IPS-15b (cell line): Measurements from ENCODE around the gene ZNF654.

Experiments used
- H3K27me3 ChIP-seq: one replicate; pipeline ENCODE4 v1.6.1; 2013; ENCODE audit warnings: low read length; ENCODE audit not compliant: control insufficient read depth, insufficient read depth
- H3K36me3 ChIP-seq: one replicate; pipeline ENCODE4 v1.6.1; 2013; ENCODE audit warnings: low read length; ENCODE audit not compliant: control insufficient read depth, insufficient read depth
- H3K4me1 ChIP-seq: one replicate; pipeline ENCODE4 v1.6.1; 2013; ENCODE audit warnings: mild to moderate bottlenecking, low read length; ENCODE audit not compliant: control insufficient read depth, insufficient read depth
- H3K4me3 ChIP-seq: one replicate; pipeline ENCODE4 v1.5.1; 2013; ENCODE audit warnings: low read depth, low read length
- H3K9ac ChIP-seq: one replicate; pipeline ENCODE4 v1.6.1; 2013; ENCODE audit warnings: low read depth, mild to moderate bottlenecking, low read length
- H3K9me3 ChIP-seq: one replicate; pipeline ENCODE4 v1.6.1; 2013; ENCODE audit warnings: mild to moderate bottlenecking, low read length; ENCODE audit not compliant: control insufficient read depth, insufficient read depth

The ZNF654 gene

DNA sequence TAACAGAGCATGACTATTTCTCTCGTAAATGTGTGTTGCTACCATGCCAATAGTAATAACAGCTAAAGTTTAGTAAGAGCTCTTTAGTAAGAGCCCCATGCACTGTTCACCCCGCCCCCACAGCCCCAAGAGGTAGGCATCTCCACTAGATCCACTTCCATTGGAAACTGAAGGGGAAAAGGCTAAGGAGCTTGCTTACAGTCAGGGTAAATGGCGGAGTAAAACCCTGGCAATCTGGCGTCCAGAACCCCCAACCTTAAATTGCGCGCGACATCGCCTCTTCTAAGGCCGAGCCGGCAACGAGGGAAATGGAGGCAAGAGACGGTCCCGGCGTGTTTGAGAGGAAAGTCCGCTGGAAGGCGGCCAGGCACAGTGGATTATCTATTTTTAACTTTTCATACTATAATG lies 90.0 kb downstream of the ZNF654 start:
- no peaks in the 10 kb centered on the region for H3K27me3 ChIP-seq
- H3K9me3 ChIP-seq: no peaks in the 10 kb centered on the region
- H3K9ac ChIP-seq: peak overlapping the region; percentile 97
- H3K4me3 ChIP-seq: peak overlapping the region; percentile 97
- H3K36me3 ChIP-seq: no peaks in the 10 kb centered on the region
- H3K4me1 ChIP-seq: no peaks in the 10 kb centered on the region

DNA sequence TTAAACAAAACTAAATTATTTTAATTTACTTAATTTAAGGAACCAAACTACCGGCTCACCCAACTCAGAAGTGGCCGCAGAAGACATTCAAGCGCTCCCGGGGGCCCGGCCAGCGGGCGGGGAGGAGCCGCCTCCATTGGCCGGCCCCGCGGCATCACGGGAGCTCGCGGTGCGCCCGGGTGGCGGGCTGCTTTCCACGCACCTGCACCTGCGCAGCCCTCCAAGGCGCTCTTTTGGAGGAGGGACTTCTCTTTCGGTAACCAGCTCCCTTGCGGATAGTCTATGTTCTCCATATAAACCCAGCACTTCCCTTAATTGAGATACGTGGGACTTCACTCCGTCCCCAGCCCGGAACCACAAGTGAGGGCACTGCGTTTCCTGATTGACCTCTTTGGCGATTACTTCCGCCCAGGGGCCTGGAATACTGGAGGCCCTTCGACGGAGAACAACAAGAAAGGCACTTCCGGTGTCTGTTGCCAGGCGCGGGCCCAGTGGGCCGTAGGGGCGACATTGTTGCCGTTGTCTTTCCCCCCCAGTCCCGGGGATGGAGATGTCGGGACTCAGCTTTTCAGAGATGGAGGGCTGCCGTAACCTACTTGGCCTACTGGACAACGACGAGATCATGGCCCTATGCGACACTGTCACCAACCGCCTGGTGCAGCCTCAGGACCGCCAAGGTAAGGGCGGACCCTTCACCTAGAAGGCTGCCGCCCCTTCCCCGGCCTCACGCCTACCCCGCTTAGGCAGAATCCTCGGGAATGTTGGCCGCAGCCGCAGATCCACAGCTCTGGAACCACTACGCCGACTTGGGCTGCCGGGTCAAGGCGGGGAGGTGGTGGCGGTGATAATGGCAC lies 90.7 kb downstream of the ZNF654 start, which contains the start of gene C3orf38:
C3orf38 (plus strand) TSS at position 451 of the 854 bp plus-strand sequence; CDS start at position 545, 94 bp downstream.
- Histone ChIP-seq H3K36me3 (peaks cover 4% of the 10 kb centered on the region), H3K27me3 (no peaks in the 10 kb centered on the region), H3K9ac (peak within 1 kb of the TSS; percentile 97), H3K9me3 (no peaks in the 10 kb centered on the region), H3K4me1 (no peaks in the 10 kb centered on the region), H3K4me3 (peak within 1 kb of the TSS; percentile 97)

DNA sequence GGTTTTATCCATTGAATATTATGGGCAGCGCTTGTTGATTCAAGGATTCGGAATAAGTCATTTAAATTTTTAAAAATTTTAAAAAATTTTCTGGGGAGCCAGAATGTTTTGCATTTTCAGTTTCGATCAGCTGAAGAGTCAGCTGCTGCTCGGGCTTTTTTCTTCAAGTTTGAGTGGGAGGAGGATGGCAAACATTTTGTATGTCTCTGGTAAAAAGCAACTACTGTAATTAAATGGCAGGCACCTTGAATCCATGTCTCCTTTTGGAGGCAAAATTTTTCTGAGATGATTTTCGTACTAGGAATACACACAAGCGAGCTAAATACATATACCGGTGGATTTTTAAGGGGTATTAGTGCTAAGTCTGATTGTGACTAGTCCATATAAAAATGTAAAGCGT lies 91.3 kb downstream of the ZNF654 start:
- no peaks in the 10 kb centered on the region for H3K9me3 ChIP-seq
- peak overlapping the region; percentile 97 for H3K4me3 ChIP-seq
- H3K27me3 ChIP-seq: no peaks in the 10 kb centered on the region
- H3K36me3 ChIP-seq: peaks cover 7% of the 10 kb centered on the region
- no peaks in the 10 kb centered on the region for H3K4me1 ChIP-seq
- H3K9ac ChIP-seq: peak overlapping the region; percentile 97

DNA sequence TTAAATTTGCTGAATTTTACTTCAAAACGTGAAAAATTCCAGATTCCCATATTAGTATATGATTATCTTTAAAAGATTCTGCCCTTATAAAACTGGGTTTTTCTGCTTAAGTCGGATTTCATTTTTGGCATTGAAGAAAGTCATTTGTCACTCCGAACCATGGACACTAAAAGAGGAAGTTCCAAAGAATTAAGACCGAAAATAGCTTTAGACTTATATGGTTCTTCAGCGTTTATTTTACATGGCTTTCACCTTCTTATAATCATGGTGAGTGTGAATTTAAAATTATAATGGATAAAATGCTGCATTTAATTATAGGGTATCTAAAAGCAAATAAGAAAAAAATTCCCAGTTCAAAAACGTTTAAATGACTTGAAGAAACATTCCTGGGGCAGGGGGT lies 91.8 kb downstream of the ZNF654 start:
- H3K36me3 ChIP-seq: peaks cover 7% of the 10 kb centered on the region
- H3K9ac ChIP-seq: peak overlapping the region; percentile 97
- H3K4me1 ChIP-seq: no peaks in the 10 kb centered on the region
- H3K9me3 ChIP-seq: no peaks in the 10 kb centered on the region
- H3K27me3 ChIP-seq: no peaks in the 10 kb centered on the region
- peak overlapping the region; percentile 97 for H3K4me3 ChIP-seq

DNA sequence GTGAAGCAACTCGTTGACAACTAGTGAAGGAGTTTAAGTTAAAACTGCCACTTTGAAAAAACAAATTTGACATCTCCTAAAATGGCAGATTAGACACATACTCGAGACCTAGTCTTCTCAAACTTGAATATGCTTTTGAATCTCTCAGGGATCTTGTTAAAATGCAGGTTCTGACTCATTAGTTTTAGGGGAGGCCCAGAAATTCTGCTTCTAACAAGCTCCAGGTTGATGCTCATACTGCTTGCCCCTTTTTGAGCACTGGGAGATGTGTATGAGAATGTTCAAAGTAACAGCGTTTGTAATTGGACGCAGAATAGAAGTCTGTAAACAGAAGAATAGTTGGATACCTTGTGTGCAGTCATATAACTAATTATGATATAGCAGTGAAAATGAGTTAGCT lies 92.3 kb downstream of the ZNF654 start:
- H3K4me1 ChIP-seq: no peaks in the 10 kb centered on the region
- H3K4me3 ChIP-seq: peak overlapping the region; percentile 5
- H3K9me3 ChIP-seq: no peaks in the 10 kb centered on the region
- H3K36me3 ChIP-seq: peaks cover 7% of the 10 kb centered on the region
- H3K9ac ChIP-seq: no peak overlapping the region
- no peaks in the 10 kb centered on the region for H3K27me3 ChIP-seq

DNA sequence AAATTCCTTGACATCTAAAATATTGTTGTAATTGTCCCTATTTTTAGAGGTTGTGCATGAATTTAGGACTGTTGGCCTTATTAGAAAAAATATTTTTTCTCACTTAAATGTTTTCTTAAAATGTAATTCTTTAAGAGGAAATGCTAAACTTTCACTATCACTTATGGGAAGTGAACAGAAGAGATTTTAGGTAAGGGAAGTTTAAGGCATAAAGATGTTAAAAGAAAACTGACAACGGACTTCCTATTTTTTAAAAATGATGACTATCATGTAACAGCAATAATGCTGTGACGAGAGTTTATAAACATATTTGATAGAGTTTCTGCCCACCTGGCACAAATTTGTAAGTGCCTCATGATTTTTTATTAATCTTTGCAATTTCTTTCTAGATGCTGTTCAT lies 93.8 kb downstream of the ZNF654 start:
- Histone ChIP-seq H3K9me3 (no peaks in the 10 kb centered on the region), H3K9ac (no peak overlapping the region), H3K36me3 (peaks cover 7% of the 10 kb centered on the region), H3K4me1 (no peaks in the 10 kb centered on the region), H3K27me3 (no peaks in the 10 kb centered on the region), H3K4me3 (no peak overlapping the region)

DNA sequence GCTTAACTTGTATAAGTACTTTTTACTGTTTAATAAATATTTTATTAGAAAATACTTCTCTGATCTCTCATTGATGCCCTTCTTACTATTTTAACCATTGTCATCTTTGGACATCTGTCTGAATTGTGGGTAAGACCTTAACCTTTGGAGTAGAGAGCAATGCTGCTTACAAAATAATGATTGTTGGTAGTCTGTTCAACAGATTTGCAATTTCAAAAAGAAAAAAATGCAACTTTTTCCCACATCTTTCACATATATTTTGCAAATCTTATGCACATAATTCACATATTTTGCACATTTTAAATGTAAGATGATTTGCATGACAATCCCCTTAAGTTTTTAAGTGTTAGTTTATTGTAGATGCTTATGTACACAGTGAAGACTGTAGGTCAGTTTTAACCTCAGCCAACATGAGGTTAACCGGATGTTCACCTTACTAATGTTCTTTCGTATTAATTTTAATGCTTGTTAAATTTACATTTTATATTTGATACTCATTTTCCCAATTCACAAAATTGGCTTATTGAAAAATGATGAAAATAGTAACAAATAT lies 107.4 kb downstream of the ZNF654 start:
- H3K4me1 ChIP-seq: no peaks in the 10 kb centered on the region
- no peak overlapping the region for H3K4me3 ChIP-seq
- H3K36me3 ChIP-seq: no peaks in the 10 kb centered on the region
- no peaks in the 10 kb centered on the region for H3K9me3 ChIP-seq
- no peaks in the 10 kb centered on the region for H3K27me3 ChIP-seq
- H3K9ac ChIP-seq: no peak overlapping the region

DNA sequence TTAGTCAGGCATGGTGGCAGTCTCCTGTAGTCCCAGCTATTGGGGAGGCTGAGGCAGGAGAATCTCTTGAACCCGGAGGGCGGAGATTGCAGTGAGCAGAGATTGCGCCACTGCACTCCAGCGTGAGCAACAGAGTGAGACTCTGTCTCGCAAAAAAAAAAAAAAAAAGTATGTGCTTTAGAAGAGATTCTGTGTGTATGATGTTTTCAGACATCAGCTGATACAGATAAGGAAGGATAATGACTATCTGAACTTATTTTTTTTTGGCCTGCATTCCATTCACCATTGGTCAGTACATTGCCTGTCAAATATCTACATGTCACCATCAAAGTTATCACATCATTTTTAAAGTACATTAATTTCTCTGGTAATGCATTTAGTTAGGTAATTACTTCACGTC lies 108.1 kb downstream of the ZNF654 start:
- Histone ChIP-seq H3K36me3 (no peaks in the 10 kb centered on the region), H3K4me1 (no peaks in the 10 kb centered on the region), H3K27me3 (no peaks in the 10 kb centered on the region), H3K9ac (no peak overlapping the region), H3K4me3 (no peak overlapping the region), H3K9me3 (no peaks in the 10 kb centered on the region)

DNA sequence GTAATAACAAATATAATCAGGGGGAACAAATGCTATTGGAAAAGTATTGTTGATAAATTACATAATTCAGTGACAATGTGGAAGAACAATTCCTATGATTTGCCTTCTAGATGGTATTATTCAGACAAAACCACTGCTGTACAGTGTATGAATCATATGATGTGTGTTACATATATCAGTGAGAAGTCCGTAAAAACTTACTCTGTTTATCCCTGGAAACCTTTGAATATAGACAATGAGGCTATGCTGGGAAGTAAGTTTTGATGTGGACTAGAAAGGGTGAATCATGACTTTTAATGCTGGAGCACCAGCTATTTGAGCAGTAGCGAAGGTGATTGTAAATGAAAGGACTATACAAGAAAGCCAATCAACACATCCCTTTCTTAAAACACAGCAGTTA lies 108.6 kb downstream of the ZNF654 start:
- Histone ChIP-seq H3K36me3 (no peaks in the 10 kb centered on the region), H3K4me3 (no peak overlapping the region), H3K9ac (no peak overlapping the region), H3K27me3 (no peaks in the 10 kb centered on the region), H3K4me1 (no peaks in the 10 kb centered on the region), H3K9me3 (no peaks in the 10 kb centered on the region)

DNA sequence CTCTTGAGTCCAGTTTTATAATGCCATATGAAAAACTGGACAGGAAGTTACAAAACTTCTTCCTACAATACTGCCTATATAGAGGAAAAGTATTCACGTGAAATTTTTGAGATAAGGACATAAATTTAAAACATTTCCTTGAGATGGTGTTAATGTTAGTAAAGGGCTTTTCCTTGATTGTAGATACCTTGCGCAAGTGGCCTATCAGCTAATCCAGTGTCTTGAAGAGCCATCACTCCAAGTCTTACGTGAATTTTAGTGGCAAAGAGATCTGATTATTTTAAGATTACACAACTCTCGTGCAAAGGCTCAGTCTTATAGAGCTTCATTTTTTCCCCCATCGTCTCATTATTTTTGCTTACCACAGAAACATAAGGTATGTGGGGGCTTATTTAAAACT lies 109.1 kb downstream of the ZNF654 start:
- Histone ChIP-seq H3K4me1 (no peaks in the 10 kb centered on the region), H3K9ac (no peak overlapping the region), H3K4me3 (no peak overlapping the region), H3K27me3 (no peaks in the 10 kb centered on the region), H3K36me3 (no peaks in the 10 kb centered on the region), H3K9me3 (no peaks in the 10 kb centered on the region)

DNA sequence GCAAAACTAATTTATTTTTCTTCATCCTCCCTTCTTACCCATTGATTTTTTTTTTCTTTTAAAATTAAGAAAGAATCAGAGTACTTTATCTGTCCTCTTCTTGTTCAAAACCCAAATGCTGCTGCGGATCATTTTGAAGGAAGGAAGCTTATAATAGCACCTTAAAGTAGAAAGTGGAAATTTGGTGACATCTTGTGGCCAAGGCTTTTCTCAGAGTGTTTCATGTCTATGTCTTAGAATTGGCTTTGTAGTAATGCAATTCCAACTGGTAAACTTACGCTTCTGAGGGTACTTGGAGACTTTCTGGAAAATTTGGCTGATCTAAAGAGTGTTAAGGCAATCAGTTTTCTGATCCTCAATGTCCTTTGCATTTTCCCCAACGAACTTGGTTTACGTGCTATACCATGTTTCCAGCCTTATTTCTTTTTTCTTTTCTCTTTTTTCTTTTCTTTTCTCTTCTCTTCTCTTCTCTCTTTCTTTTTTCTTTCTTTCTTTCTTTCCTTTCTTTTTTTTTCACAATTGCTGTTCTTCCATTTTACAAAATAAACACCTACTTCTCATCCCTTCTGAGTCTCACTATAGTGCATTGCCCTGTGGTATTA lies 121.4 kb downstream of the ZNF654 start:
- Histone ChIP-seq H3K4me1 (no peaks in the 10 kb centered on the region), H3K9me3 (no peaks in the 10 kb centered on the region), H3K27me3 (no peaks in the 10 kb centered on the region), H3K36me3 (no peaks in the 10 kb centered on the region), H3K9ac (no peak overlapping the region), H3K4me3 (no peak overlapping the region)
